NB4 (cell line): ENCODE data around the gene SGMS1.
A peak's percentile ranks its signal among the peaks of the same experiment; 100 is the strongest.

Experiments
- DNase-seq: peaks from one replicate; pipeline ENCODE4 v3.0.0; 2010; ENCODE audit warnings: low read depth
- H3K4me3 ChIP-seq: one replicate; pipeline ENCODE4 v1.5.1; 2011; ENCODE audit warnings: mild to moderate bottlenecking, low read depth, low read length, moderate library complexity
- CTCF ChIP-seq: IDR thresholded peaks from one replicate; pipeline ENCODE4 v1.5.1; 2012; ENCODE audit warnings: low read depth, low read length
- MAX ChIP-seq: IDR thresholded peaks from 2 replicates; pipeline ENCODE4 v1.6.1; 2011; ENCODE audit warnings: low read depth, low read length
- MYC ChIP-seq: IDR thresholded peaks from 2 replicates; pipeline ENCODE4 v1.6.1; 2011; ENCODE audit warnings: low read depth, low read length
- POLR2A ChIP-seq: IDR thresholded peaks from 2 replicates; pipeline ENCODE4 v1.6.1; 2011; ENCODE audit warnings: mild to moderate bottlenecking; ENCODE audit not compliant: insufficient read length; ENCODE audit errors: extremely low read depth

Gene SGMS1

GRCh38 chr10:50381642-50382041 is 242.1 kb downstream of the SGMS1 start:
- no peak for DNase-seq
- no peak overlapping the region for H3K4me3 ChIP-seq
- TF ChIP-seq POLR2A (no peak), CTCF (no peak)

- no peak for DNase-seq
- no peak overlapping the region for H3K4me3 ChIP-seq
- TF ChIP-seq POLR2A, result no peak
- TF ChIP-seq MYC, result no peak
- no peak for TF ChIP-seq CTCF
- TF ChIP-seq MAX, result no peak
Observed at GRCh38 chr10:50379616-50380015, 244.1 kb downstream of the SGMS1 start.

GRCh38 chr10:50375745-50376144 is 248.0 kb downstream of the SGMS1 start:
- no peak for TF ChIP-seq MYC
- TF ChIP-seq CTCF, result no peak
- TF ChIP-seq MAX, result no peak
- TF ChIP-seq POLR2A, result no peak
- H3K4me3 ChIP-seq, result no peak overlapping the region
- no peak for DNase-seq

- peak; percentile 64 for DNase-seq
- no peak for TF ChIP-seq POLR2A
- TF ChIP-seq MYC, result no peak
- TF ChIP-seq MAX, result no peak
- no peak for TF ChIP-seq CTCF
Observed at GRCh38 chr10:50375051-50375452, 248.7 kb downstream of the SGMS1 start.

GRCh38 chr10:50373821-50374501 is 249.8 kb downstream of the SGMS1 start:
- DNase-seq, result no peak
- H3K4me3 ChIP-seq, result no peak overlapping the region
- TF ChIP-seq MAX (no peak), CTCF (no peak), POLR2A (no peak), MYC (no peak)

More at GRCh38 chr10:50375051-50375452, 248.7 kb downstream of the SGMS1 start:
- no peak overlapping the region for H3K4me3 ChIP-seq

GRCh38 chr10:50369931-50370330 is 253.8 kb downstream of the SGMS1 start:
- no peak overlapping the region for H3K4me3 ChIP-seq
- TF ChIP-seq POLR2A (no peak), MAX (no peak), CTCF (no peak), MYC (no peak)
- DNase-seq, result no peak
